HEK293 (cell line): ENCODE results near the gene ACOD1.

ENCODE experiments used
- CTCF ChIA-PET: fragments of 350-600 bp; formaldehyde crosslinking; extraction: SDS; loops from one replicate; lab custom pipeline; 2021; ENCODE audit warnings: antibody characterized with exemption; lab: Yijun Ruan, JAX
- POLR2A ChIA-PET: fragments of 300-600 bp; formaldehyde crosslinking; extraction: SDS; loops from one replicate; lab custom pipeline; 2020; ENCODE audit warnings: antibody characterized with exemption, inconsistent platforms; lab: Yijun Ruan, JAX
- H3K27ac ChIP-seq: fragments of 200-500 bp; sonication (Bioruptor generic); 2 replicates; pipeline ENCODE4 v1.5.1; 2014; ENCODE audit warnings: low read depth, low read length, control low read depth, inconsistent platforms; ENCODE audit errors: extremely low read depth
- H3K36me3 ChIP-seq, 2 experiments: fragments of 200-500 bp in 1 of 2; sonication (Bioruptor generic) in 1 of 2; 1 replicate in 1 of 2; 2 replicates in 1 of 2; pipeline ENCODE4 v1.5.1; 2014 to 2017; ENCODE audit warnings: inconsistent platforms in 2 of 2, low read length in 2 of 2; ENCODE audit not compliant: control insufficient read depth in 2 of 2, insufficient read depth in 1 of 2
- H3K4me1 ChIP-seq: fragments of 200-500 bp; sonication (Bioruptor generic); 2 replicates; pipeline ENCODE4 v1.5.1; 2014; ENCODE audit warnings: mild to moderate bottlenecking, low read length, inconsistent platforms; ENCODE audit not compliant: control insufficient read depth, insufficient read depth
- H3K4me3 ChIP-seq: 2 replicates; pipeline ENCODE4 v1.5.1; 2011; ENCODE audit warnings: low read depth, mild to moderate bottlenecking, control low read depth, low read length, moderate library complexity
- H3K9me3 ChIP-seq: fragments of 200-500 bp; sonication (Bioruptor generic); 2 replicates; pipeline ENCODE4 v1.5.1; 2014; ENCODE audit warnings: low read depth, low read length, inconsistent platforms; ENCODE audit not compliant: control insufficient read depth, insufficient read depth
- SP3 ChIP-seq: fragments of 450-650 bp; formaldehyde crosslinking; IDR thresholded peaks from 2 replicates; pipeline ENCODE4 v1.5.1; 2016; ENCODE audit warnings: missing biosample characterization, missing genetic modification characterization
- ZBTB48 ChIP-seq: fragments of 450-650 bp; formaldehyde crosslinking; IDR thresholded peaks from 2 replicates; pipeline ENCODE4 v1.5.1; 2016; ENCODE audit warnings: missing biosample characterization, missing genetic modification characterization
- ZFP37 ChIP-seq: fragments of 450-650 bp; formaldehyde crosslinking; IDR thresholded peaks from 2 replicates; pipeline ENCODE4 v1.5.1; 2016; ENCODE audit warnings: missing biosample characterization, missing genetic modification characterization
- ZFP69B ChIP-seq: fragments of 450-650 bp; formaldehyde crosslinking; IDR thresholded peaks from 2 replicates; pipeline ENCODE4 v1.5.1; 2016; ENCODE audit warnings: missing biosample characterization, missing genetic modification characterization
- ZNF19 ChIP-seq: fragments of 450-650 bp; formaldehyde crosslinking; IDR thresholded peaks from 2 replicates; pipeline ENCODE4; 2016; ENCODE audit warnings: missing biosample characterization, missing genetic modification characterization, low read depth
- ZNF2 ChIP-seq: fragments of 450-650 bp; formaldehyde crosslinking; IDR thresholded peaks from 2 replicates; pipeline ENCODE4 v1.5.1; 2016; ENCODE audit warnings: missing biosample characterization, missing genetic modification characterization
- ZNF211 ChIP-seq: fragments of 450-650 bp; formaldehyde crosslinking; IDR thresholded peaks from 2 replicates; pipeline ENCODE4 v1.5.1; 2016; ENCODE audit warnings: low read depth, missing biosample characterization, missing genetic modification characterization
- ZNF274 ChIP-seq, 2 experiments: fragments of 200-500 bp in 1 of 2; fragments of 450-650 bp in 1 of 2; sonication (Bioruptor generic) in 1 of 2; formaldehyde crosslinking in 1 of 2; IDR thresholded peaks; 2 replicates each; pipeline versions ENCODE4 v1.5.1 to v1.6.1; 2014 to 2016; ENCODE audit warnings: borderline replicate concordance in 1 of 2, inconsistent platforms in 1 of 2, low read length in 1 of 2, missing biosample characterization in 1 of 2, missing genetic modification characterization in 1 of 2
- ZNF416 ChIP-seq: fragments of 450-650 bp; formaldehyde crosslinking; IDR thresholded peaks from 2 replicates; pipeline ENCODE4 v1.5.1; 2016; ENCODE audit warnings: missing biosample characterization, missing genetic modification characterization
- ZNF423 ChIP-seq: fragments of 450-650 bp; formaldehyde crosslinking; IDR thresholded peaks from 2 replicates; pipeline ENCODE4 v1.5.1; 2016; ENCODE audit warnings: missing biosample characterization, missing genetic modification characterization
- ZNF548 ChIP-seq: fragments of 450-650 bp; formaldehyde crosslinking; IDR thresholded peaks from 2 replicates; pipeline ENCODE4 v1.5.1; 2016; ENCODE audit warnings: missing biosample characterization, missing genetic modification characterization
- ZNF585B ChIP-seq: fragments of 450-650 bp; formaldehyde crosslinking; IDR thresholded peaks from 2 replicates; pipeline ENCODE4 v1.5.1; 2016; ENCODE audit warnings: missing biosample characterization, missing genetic modification characterization
- ZNF629 ChIP-seq: fragments of 450-650 bp; formaldehyde crosslinking; IDR thresholded peaks from 2 replicates; pipeline ENCODE4 v1.5.1; 2017; ENCODE audit warnings: missing biosample characterization, missing genetic modification characterization
- ZNF785 ChIP-seq: fragments of 450-650 bp; formaldehyde crosslinking; IDR thresholded peaks from 2 replicates; pipeline ENCODE4 v1.5.1; 2016; ENCODE audit warnings: missing biosample characterization, missing genetic modification characterization
- ZNF830 ChIP-seq: fragments of 450-650 bp; IDR thresholded peaks from 2 replicates; pipeline ENCODE4 v1.5.0; 2018; ENCODE audit warnings: missing biosample characterization, missing genetic modification characterization, low read depth, mild to moderate bottlenecking, moderate library complexity
- TF ChIP-seq, protein P1 (sequence below): fragments of 450-650 bp; formaldehyde crosslinking; IDR thresholded peaks from 2 replicates; pipeline ENCODE4 v1.5.1; 2016; ENCODE audit warnings: missing biosample characterization, missing genetic modification characterization
- TF ChIP-seq, protein P2 (sequence below): fragments of 450-650 bp; IDR thresholded peaks from 2 replicates; pipeline ENCODE4 v1.5.1; 2018; ENCODE audit warnings: missing biosample characterization, mild to moderate bottlenecking, missing genetic modification characterization
- TF ChIP-seq, protein P3 (sequence below): fragments of 450-650 bp; formaldehyde crosslinking; IDR thresholded peaks from 2 replicates; pipeline ENCODE4 v1.5.1; 2016; ENCODE audit warnings: missing biosample characterization, missing genetic modification characterization, borderline replicate concordance
- TF ChIP-seq, protein P4 (sequence below): fragments of 450-650 bp; formaldehyde crosslinking; IDR thresholded peaks from 2 replicates; pipeline ENCODE4 v1.5.1; 2016; ENCODE audit warnings: missing biosample characterization, missing genetic modification characterization
- TF ChIP-seq, protein P5 (sequence below): fragments of 450-650 bp; formaldehyde crosslinking; IDR thresholded peaks from 2 replicates; pipeline ENCODE4 v1.5.1; 2016; ENCODE audit warnings: missing biosample characterization, missing genetic modification characterization

ACOD1 gene

DNA sequence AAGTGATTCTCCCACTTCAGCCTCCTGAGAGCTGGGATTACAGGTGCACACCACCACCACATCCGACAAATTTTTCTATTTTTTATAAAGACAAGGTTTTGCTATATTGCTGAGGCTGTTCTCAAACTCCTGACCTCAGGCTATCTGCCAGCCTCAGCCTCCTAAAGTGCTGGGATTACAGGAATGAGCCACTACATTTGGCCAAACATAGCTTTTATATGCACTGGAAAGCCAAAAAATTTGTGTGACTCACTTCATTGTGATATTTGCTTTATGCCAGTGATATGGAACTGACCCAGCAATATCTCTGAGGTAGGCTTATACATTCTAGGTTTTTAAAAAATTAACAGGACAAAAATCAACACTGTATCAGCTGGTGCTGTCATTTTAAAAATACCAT lies 26.8 kb upstream of the ACOD1 start:
- ChIA-PET CTCF (no interaction called here), POLR2A (no interaction called here)
- no peaks in the 10 kb centered on the region for H3K4me1 ChIP-seq
- no peaks in the 10 kb centered on the region for H3K36me3 ChIP-seq
- H3K27ac ChIP-seq: no peak overlapping the region
- TF ChIP-seq ZNF629 (tag by site-specific recombination) (no peak), SP3 (tag by site-specific recombination) (no peak), ZNF785 (tag by site-specific recombination) (no peak), ZFP37 (no peak), ZFP69B (tag by site-specific recombination) (no peak), ZNF416 (no peak), ZNF211 (tag by site-specific recombination) (no peak), ZNF274 (IDR thresholded peaks at IDR 0.05; ENCODE audit: low read length) (no peak), ZNF274 (tag by site-specific recombination; IDR thresholded peaks at IDR 0.05; ENCODE audit: borderline replicate concordance) (no peak), ZNF830 (tag by site-specific recombination) (no peak), ZNF19 (no peak)
- TF ChIP-seq, protein P1, sequence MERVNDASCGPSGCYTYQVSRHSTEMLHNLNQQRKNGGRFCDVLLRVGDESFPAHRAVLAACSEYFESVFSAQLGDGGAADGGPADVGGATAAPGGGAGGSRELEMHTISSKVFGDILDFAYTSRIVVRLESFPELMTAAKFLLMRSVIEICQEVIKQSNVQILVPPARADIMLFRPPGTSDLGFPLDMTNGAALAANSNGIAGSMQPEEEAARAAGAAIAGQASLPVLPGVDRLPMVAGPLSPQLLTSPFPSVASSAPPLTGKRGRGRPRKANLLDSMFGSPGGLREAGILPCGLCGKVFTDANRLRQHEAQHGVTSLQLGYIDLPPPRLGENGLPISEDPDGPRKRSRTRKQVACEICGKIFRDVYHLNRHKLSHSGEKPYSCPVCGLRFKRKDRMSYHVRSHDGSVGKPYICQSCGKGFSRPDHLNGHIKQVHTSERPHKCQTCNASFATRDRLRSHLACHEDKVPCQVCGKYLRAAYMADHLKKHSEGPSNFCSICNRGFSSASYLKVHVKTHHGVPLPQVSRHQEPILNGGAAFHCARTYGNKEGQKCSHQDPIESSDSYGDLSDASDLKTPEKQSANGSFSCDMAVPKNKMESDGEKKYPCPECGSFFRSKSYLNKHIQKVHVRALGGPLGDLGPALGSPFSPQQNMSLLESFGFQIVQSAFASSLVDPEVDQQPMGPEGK (tag by site-specific recombination): no peak
- TF ChIP-seq, protein P2, sequence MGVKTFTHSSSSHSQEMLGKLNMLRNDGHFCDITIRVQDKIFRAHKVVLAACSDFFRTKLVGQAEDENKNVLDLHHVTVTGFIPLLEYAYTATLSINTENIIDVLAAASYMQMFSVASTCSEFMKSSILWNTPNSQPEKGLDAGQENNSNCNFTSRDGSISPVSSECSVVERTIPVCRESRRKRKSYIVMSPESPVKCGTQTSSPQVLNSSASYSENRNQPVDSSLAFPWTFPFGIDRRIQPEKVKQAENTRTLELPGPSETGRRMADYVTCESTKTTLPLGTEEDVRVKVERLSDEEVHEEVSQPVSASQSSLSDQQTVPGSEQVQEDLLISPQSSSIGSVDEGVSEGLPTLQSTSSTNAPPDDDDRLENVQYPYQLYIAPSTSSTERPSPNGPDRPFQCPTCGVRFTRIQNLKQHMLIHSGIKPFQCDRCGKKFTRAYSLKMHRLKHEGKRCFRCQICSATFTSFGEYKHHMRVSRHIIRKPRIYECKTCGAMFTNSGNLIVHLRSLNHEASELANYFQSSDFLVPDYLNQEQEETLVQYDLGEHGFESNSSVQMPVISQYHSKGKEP (tag by site-specific recombination): no peak
- TF ChIP-seq, protein P3, sequence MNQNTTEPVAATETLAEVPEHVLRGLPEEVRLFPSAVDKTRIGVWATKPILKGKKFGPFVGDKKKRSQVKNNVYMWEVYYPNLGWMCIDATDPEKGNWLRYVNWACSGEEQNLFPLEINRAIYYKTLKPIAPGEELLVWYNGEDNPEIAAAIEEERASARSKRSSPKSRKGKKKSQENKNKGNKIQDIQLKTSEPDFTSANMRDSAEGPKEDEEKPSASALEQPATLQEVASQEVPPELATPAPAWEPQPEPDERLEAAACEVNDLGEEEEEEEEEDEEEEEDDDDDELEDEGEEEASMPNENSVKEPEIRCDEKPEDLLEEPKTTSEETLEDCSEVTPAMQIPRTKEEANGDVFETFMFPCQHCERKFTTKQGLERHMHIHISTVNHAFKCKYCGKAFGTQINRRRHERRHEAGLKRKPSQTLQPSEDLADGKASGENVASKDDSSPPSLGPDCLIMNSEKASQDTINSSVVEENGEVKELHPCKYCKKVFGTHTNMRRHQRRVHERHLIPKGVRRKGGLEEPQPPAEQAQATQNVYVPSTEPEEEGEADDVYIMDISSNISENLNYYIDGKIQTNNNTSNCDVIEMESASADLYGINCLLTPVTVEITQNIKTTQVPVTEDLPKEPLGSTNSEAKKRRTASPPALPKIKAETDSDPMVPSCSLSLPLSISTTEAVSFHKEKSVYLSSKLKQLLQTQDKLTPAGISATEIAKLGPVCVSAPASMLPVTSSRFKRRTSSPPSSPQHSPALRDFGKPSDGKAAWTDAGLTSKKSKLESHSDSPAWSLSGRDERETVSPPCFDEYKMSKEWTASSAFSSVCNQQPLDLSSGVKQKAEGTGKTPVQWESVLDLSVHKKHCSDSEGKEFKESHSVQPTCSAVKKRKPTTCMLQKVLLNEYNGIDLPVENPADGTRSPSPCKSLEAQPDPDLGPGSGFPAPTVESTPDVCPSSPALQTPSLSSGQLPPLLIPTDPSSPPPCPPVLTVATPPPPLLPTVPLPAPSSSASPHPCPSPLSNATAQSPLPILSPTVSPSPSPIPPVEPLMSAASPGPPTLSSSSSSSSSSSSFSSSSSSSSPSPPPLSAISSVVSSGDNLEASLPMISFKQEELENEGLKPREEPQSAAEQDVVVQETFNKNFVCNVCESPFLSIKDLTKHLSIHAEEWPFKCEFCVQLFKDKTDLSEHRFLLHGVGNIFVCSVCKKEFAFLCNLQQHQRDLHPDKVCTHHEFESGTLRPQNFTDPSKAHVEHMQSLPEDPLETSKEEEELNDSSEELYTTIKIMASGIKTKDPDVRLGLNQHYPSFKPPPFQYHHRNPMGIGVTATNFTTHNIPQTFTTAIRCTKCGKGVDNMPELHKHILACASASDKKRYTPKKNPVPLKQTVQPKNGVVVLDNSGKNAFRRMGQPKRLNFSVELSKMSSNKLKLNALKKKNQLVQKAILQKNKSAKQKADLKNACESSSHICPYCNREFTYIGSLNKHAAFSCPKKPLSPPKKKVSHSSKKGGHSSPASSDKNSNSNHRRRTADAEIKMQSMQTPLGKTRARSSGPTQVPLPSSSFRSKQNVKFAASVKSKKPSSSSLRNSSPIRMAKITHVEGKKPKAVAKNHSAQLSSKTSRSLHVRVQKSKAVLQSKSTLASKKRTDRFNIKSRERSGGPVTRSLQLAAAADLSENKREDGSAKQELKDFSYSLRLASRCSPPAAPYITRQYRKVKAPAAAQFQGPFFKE (tag by site-specific recombination): no peak
- H3K9me3 ChIP-seq: no peaks in the 10 kb centered on the region
- no peak overlapping the region for H3K4me3 ChIP-seq

DNA sequence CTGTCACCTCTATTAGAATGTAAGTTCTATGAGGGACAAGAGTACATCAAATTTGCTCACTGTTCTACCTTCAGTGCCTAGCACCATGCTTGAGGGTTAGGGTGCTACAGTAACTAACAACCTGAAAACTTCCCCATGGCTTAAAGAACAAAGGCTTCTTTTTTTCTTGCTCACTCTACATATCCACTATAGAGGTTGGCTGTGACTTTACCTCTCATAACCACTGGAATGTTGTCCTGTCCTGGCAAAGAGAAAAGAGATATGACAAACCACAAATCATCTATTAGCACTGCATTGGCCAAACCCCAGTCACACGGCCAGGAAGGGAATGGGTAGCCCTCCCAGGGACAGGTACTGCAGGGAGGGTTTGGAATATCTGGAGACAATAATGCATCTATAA lies 23.2 kb upstream of the ACOD1 start:
- CTCF ChIA-PET: no interaction called here
- Histone ChIP-seq H3K9me3 (no peaks in the 10 kb centered on the region), H3K4me3 (no peak overlapping the region), H3K36me3 (no peaks in the 10 kb centered on the region), H3K27ac (no peak overlapping the region), H3K4me1 (no peaks in the 10 kb centered on the region)
- POLR2A ChIA-PET: no interaction called here
- TF ChIP-seq ZNF548 (no peak), ZNF423 (tag by site-specific recombination) (no peak), ZNF585B (no peak), ZNF2 (tag by site-specific recombination) (no peak), ZBTB48 (no peak)
- TF ChIP-seq, protein P4, sequence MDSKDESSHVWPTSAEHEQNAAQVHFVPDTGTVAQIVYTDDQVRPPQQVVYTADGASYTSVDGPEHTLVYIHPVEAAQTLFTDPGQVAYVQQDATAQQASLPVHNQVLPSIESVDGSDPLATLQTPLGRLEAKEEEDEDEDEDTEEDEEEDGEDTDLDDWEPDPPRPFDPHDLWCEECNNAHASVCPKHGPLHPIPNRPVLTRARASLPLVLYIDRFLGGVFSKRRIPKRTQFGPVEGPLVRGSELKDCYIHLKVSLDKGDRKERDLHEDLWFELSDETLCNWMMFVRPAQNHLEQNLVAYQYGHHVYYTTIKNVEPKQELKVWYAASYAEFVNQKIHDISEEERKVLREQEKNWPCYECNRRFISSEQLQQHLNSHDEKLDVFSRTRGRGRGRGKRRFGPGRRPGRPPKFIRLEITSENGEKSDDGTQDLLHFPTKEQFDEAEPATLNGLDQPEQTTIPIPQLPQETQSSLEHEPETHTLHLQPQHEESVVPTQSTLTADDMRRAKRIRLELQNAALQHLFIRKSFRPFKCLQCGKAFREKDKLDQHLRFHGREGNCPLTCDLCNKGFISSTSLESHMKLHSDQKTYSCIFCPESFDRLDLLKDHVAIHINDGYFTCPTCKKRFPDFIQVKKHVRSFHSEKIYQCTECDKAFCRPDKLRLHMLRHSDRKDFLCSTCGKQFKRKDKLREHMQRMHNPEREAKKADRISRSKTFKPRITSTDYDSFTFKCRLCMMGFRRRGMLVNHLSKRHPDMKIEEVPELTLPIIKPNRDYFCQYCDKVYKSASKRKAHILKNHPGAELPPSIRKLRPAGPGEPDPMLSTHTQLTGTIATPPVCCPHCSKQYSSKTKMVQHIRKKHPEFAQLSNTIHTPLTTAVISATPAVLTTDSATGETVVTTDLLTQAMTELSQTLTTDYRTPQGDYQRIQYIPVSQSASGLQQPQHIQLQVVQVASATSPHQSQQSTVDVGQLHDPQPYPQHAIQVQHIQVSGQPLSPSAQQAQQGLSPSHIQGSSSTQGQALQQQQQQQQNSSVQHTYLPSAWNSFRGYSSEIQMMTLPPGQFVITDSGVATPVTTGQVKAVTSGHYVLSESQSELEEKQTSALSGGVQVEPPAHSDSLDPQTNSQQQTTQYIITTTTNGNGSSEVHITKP (tag by site-specific recombination): no peak
- TF ChIP-seq, protein P5, sequence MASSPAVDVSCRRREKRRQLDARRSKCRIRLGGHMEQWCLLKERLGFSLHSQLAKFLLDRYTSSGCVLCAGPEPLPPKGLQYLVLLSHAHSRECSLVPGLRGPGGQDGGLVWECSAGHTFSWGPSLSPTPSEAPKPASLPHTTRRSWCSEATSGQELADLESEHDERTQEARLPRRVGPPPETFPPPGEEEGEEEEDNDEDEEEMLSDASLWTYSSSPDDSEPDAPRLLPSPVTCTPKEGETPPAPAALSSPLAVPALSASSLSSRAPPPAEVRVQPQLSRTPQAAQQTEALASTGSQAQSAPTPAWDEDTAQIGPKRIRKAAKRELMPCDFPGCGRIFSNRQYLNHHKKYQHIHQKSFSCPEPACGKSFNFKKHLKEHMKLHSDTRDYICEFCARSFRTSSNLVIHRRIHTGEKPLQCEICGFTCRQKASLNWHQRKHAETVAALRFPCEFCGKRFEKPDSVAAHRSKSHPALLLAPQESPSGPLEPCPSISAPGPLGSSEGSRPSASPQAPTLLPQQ (tag by site-specific recombination): no peak
